Stimulated activated CD4-positive, alpha-beta T cell treated with anti-CD3 and anti-CD28 coated beads, Interleukin-12 subunit alpha, Interleukin-12 subunit beta, amount 100 ng/mL, for 24 hours (primary cell): ENCODE data around the gene TOMM5.

ENCODE experiments used
- DNase-seq, 2 experiments: peaks; one replicate each; pipeline ENCODE4 v3.0.0-alpha.2; 2020; ENCODE audit warnings: low read depth in 2 of 2

The TOMM5 gene

GRCh38 chr9:37592108-37592951, at the start of gene TOMM5:
Gene TOMM5, minus strand, starts transcription at chr9:37592597. Its CDS starts 65 bp downstream, at chr9:37592532.
- DNase-seq: peak; percentile 84 to 87

- DNase-seq: no peak
Measured at GRCh38 chr9:37641331-37641730, 48.9 kb upstream of the TOMM5 start.

GRCh38 chr9:37640246-37640645, 47.8 kb upstream of the TOMM5 start:
- DNase-seq: no peak

GRCh38 chr9:37639841-37640240, 47.4 kb upstream of the TOMM5 start:
- no peak for DNase-seq

GRCh38 chr9:37639109-37639762, 46.8 kb upstream of the TOMM5 start:
- no peak for DNase-seq

- DNase-seq: no peak
Measured at GRCh38 chr9:37636511-37637448, 44.4 kb upstream of the TOMM5 start.

GRCh38 chr9:37635808-37636207, 43.4 kb upstream of the TOMM5 start:
- DNase-seq: no peak

GRCh38 chr9:37632479-37632878, 40.1 kb upstream of the TOMM5 start:
- DNase-seq: no peak

- DNase-seq: no peak
Measured at GRCh38 chr9:37626708-37627292, 34.4 kb upstream of the TOMM5 start.

GRCh38 chr9:37625758-37626147, 33.4 kb upstream of the TOMM5 start:
- DNase-seq: no peak

- DNase-seq: no peak
Measured at GRCh38 chr9:37625036-37625757, 32.8 kb upstream of the TOMM5 start.

- no peak for DNase-seq
Measured at GRCh38 chr9:37624073-37624472, 31.7 kb upstream of the TOMM5 start.

- no peak for DNase-seq
Measured at GRCh38 chr9:37623267-37623666, 30.9 kb upstream of the TOMM5 start.

GRCh38 chr9:37622462-37622861, 30.1 kb upstream of the TOMM5 start:
- DNase-seq: no peak

GRCh38 chr9:37621273-37622121, 29.1 kb upstream of the TOMM5 start:
- DNase-seq: no peak

- DNase-seq: no peak
Measured at GRCh38 chr9:37620396-37620795, 28.0 kb upstream of the TOMM5 start.

- DNase-seq: no peak
Measured at GRCh38 chr9:37619806-37620205, 27.4 kb upstream of the TOMM5 start.

GRCh38 chr9:37618817-37619216, 26.4 kb upstream of the TOMM5 start:
- DNase-seq: no peak

- DNase-seq: no peak
Measured at GRCh38 chr9:37617832-37618231, 25.4 kb upstream of the TOMM5 start.

GRCh38 chr9:37617161-37617560, 24.8 kb upstream of the TOMM5 start:
- DNase-seq: no peak
